Epidermal melanocyte (primary cell): Measurements from ENCODE around the gene PHOX2A.
"Not testable (repeated sequence)": the region's sequence is repeated elsewhere in the genome, so short reads cannot be mapped to it uniquely, and the experiment has no call there.

Experiments used
- DNase-seq: peaks from one replicate; pipeline ENCODE4 v3.0.0; 2011; ENCODE audit warnings: low spot score; ENCODE audit not compliant: insufficient read length

The PHOX2A gene

DNA sequence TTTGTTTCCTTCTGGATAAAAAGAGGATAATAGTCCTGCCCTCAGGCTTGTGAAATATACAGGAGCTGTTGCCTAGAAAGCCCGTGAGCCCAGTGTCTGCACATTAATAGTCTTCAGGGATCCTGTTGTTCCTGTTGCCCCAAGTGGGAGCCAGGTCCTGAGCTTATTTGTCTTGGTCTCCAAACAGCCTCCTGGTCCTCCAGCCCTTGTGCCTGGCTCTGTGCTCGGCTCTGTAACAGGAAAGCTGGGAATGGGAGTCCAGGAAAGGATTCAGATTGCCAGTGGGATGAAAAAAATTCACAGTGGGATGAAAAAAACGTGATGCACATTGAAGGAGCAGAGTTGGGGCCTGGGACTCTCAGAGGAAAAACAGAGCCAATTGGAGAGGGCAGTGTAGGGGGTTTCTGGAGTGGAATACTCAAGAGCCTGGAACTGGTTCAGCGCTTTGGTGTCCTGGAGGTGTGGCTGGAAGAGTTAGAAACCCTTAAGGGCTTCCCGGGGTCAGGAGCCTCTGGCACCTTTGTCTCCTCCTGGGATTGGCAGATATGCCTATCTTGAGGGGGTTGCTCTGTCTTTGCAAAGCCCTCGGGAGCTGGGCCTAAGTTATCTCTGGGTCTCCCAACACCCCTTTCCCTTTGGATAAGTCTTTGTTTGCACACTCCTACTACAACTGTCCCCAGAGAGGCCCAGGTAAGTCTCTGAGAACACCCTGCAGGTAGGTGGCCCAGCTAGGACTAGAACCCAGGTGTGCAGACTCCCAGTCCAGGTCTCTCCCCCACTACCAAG, 21.7 kb downstream of the PHOX2A start:
- no peak for DNase-seq

DNA sequence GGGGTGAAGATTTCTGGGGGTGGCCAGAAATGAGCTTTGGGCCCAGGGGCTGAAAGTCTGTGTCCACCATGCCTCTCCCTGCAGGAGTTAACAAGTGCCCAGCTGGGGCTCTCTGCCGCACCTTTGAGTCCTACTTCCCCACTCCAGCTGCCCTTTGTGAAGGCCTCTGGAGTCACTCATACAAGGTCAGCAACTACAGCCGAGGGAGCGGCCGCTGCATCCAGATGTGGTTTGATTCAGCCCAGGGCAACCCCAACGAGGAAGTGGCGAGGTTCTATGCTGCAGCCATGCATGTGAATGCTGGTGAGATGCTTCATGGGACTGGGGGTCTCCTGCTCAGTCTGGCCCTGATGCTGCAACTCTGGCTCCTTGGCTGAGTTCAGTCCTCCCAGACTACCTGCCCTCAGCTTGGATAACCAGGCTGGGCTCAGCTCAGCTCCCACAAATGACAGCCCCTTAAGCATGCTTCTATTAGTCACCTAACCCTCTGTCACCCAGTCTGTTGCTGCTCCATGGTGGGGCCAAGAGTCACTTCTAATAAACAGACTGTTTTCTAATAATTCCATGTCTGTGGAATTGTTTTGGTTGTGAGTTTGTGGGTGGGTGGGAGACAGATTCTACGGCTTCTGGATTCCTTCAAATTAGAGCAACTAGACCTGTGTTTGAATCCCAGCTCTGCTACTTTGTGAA, 22.4 kb downstream of the PHOX2A start:
- DNase-seq: no peak

DNA sequence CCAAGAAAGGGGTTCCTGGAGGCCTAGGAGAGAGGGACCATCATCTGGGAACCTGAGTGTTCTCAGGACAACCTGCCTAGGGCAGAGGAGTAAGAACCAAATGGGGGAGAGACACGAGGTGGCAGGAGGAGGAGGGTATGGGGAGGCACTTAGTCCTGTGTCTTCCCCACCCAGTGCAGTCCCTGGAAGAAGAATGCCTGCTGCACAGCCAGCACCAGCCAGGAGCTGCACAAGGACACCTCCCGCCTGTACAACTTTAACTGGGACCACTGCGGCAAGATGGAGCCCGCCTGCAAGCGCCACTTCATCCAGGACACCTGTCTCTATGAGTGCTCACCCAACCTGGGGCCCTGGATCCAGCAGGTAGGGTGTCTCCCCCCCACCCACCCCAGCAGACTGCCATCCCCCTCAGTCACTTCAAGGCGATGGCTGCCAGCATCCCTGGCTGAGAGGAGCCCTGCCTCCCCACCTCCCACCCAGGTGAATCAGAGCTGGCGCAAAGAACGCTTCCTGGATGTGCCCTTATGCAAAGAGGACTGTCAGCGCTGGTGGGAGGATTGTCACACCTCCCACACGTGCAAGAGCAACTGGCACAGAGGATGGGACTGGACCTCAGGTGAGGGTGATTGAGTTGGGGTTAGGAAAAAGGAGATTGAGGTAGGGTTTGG, 23.1 kb downstream of the PHOX2A start:
- DNase-seq: no peak

DNA sequence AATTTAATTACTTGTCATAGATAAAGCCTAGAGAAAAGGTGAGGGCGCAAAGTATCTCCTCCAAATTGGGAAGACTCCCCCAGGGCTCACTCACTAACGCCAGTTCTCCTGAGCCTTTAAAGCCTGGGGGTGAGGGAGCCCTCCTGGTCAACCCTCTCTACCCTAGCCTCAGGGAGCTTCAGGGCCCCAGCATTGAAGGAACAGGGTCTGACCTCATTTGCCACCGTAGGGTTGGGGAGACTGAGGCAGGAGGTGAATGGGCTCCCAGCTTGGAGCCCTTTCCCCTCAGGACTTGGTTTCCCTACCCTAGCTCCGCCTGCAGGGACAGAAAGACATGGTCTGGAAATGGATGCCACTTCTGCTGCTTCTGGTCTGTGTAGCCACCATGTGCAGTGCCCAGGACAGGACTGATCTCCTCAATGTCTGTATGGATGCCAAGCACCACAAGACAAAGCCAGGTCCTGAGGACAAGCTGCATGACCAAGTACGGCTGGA, 25.7 kb downstream of the PHOX2A start:
- no peak for DNase-seq

DNA sequence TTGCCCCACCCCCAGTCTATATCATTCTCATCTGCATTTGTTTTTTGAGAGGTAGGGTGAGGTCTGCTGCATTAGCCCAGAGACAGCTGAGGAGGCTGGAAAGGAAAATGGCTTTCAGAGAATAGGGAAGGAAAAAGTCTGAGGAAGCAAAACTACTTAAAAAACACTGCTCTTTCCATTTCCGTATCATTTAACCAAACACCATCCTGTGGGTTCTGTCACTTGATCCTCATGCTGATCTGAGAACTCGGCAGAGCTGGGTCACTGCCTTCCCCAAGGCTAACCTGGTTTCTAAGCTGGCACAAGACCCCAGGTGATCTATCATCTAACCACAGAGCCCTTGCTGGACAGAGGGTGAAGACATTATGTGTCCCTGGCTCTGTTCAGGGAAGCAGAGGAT, 26.1 kb downstream of the PHOX2A start:
- no peak for DNase-seq

DNA sequence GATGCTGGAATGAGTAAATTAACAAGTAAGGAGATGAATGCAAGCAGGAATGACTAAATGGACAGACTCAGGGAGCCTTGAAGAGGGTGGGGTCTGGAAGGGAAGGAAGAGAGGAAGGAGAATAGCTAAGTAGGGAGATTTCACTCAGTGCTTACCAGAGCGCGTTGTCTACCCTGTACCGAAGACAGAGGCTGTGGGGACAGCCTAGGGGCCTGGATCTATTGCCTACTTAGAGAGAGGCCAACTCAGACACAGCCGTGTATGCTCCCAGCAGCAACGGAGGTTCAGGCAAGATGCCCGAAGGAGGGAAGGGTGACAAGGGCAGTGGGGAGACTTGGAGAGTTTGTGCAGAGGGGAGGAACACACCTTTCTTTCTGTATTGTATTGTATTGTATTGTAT, 27.3 kb downstream of the PHOX2A start, which contains the start of gene FOLR2:
Gene FOLR2 (plus strand): TSS at position 157 of the 400 bp plus-strand sequence. CDS start 1,791 bp downstream, outside the sequence.
- no peak for DNase-seq

DNA sequence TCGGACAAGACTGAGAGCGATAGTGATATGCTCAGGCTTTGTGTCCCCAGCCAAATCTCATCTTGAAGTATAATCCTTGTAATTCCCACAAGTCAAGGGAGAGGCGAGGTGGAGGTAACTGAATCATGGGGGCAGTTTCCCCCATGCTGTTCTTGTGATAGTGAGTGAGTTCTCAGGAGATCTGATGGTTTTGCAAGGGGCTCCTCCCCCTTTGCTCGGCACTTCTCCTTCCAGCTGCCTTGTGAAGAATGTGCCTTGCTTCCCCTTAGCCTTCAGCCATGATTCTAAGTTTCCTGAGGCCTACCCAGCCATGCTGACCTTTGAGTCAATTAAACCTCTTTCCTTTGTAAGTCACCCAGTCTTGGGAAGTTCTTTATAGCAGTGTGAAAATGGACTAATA, 34.9 kb downstream of the PHOX2A start:
- no peak for DNase-seq

DNA sequence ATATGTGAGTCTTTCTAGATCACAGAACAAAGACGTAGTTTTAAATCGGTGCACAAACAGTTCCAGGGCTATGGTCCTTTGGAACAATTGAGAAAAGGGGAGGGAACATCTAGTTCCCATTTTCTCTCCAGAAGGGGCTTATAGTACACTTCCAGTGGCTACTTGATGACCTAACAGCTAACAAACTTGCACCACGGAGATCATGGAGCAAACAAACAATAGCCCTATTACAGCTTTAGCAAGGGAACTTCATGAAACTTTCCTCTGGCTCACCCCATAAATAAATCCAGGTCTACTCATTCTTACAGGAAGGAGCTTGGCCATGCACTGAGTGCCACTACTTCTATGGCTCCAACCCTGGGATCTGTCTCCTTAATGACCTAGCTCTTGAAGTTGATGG, 35.7 kb downstream of the PHOX2A start:
- DNase-seq: no peak

DNA sequence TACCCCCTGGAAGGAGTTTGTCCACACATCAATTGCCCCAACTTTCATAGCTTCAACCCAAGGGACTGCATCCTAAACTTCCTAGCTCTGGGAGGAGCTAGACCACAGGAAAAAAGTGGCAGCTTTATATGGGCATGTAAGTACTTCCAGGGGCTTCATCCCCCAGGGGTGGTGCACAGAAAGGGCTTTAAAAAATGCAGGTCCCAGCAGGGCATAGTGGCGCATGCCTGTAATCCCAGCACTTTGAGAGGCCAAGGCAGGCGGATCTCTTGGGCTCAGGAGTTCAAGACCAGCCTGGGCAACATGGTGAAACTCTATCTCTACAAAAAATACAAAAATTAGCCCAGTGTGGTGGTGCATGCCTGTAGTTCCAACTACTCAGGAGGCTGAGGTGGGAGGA, 37.2 kb downstream of the PHOX2A start:
- DNase-seq: not testable (repeated sequence)

DNA sequence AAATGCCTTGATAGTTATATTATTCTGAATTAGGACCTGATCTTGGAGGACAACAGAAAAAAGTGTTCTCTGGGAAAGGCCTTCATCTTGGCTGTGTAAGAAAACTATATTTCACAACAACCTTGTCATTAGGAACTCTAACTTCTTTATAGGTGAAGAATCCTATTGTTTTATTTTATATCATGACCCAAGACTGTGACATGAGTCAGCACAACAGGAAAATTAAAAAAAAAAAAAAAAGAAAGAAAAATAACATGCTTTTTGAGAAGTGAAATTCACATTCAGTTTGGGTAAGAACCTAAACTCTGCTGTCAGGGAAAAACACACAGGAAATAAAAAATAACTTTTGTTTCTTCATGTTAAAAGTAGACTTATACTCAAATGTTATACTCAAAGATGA, 39.1 kb downstream of the PHOX2A start:
- no peak for DNase-seq

DNA sequence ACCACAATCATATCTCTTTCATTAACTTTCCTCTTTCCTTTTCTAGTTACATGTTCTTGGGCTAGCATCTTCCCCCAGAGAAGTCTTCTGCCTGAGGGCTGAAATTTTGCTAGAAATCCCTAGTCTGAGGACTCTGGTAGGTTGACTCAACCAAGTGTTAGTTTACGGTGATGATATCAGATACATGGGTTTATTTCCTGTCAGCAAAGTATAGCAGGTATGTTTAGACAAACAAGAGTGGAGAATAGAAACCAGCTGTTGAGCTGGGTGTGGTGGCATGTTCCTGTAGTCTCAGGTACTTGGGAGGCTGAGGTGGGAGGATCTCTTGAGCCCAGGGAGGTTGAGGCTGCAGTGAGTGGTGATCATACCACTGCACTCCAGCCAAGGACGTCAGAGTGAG, 40.8 kb downstream of the PHOX2A start:
- DNase-seq: no peak

DNA sequence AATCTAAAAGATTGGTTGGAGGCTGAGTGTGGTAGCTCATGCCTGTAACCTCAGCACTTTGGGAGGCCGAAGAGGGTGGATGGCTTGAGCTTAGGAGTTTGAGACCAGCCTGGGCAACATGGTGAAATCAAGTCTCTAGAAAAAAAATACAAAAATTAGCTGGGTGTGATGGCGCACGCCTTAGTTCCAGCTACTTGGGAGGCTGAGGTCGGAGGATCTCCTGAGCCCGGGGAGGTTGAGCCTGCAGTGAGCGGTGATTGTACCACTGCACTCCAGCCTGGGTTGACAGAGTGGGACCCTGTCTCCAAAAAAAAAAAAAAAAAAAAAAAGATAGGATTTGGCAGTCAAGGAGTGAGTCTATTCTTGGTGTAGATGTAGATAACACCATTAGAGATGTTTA, 41.4 kb downstream of the PHOX2A start:
- no peak for DNase-seq

DNA sequence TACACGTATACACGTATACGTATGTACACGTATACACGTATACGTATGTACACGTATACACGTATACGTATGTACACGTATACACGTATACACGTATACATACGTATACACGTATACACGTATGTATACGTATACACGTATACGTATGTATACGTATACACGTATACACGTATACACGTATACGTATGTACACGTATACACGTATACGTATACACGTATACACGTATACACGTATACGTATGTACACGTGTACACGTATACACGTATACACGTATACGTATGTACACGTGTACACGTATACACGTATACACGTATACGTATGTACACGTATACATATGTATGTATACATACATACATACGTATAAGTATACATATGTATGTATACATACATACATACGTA, 42.5 kb downstream of the PHOX2A start:
- DNase-seq: not testable (repeated sequence)

DNA sequence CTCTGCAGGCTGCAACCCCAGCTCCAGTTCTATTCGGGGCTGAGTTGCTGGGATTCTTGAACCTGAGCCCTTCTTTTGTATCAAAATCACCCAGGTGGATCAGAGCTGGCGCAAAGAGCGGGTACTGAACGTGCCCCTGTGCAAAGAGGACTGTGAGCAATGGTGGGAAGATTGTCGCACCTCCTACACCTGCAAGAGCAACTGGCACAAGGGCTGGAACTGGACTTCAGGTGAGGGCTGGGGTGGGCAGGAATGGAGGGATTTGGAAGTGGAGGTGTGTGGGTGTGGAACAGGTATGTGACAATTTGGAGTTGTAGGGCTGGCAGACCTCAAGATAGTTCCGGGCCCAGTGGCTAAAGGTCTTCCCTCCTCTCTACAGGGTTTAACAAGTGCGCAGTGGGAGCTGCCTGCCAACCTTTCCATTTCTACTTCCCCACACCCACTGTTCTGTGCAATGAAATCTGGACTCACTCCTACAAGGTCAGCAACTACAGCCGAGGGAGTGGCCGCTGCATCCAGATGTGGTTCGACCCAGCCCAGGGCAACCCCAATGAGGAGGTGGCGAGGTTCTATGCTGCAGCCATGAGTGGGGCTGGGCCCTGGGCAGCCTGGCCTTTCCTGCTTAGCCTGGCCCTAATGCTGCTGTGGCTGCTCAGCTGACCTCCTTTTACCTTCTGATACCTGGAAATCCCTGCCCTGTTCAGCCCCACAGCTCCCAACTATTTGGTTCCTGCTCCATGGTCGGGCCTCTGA, 48.3 kb downstream of the PHOX2A start:
- no peak for DNase-seq

DNA sequence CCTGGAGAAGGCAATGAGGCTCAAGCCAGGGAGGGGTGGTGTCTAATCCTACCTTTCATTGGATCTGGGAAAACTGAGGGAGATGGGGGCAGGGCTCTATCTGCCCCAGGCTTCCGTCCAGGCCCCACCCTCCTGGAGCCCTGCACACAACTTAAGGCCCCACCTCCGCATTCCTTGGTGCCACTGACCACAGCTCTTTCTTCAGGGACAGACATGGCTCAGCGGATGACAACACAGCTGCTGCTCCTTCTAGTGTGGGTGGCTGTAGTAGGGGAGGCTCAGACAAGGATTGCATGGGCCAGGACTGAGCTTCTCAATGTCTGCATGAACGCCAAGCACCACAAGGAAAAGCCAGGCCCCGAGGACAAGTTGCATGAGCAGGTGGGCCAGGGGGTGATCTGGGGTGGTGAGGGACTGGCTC, 52.0 kb downstream of the PHOX2A start, which contains the start of gene FOLR1:
Gene FOLR1 (plus strand): TSS at position 180 of the 421 bp plus-strand sequence. CDS start 34 bp downstream, at position 214.
- no peak for DNase-seq

DNA sequence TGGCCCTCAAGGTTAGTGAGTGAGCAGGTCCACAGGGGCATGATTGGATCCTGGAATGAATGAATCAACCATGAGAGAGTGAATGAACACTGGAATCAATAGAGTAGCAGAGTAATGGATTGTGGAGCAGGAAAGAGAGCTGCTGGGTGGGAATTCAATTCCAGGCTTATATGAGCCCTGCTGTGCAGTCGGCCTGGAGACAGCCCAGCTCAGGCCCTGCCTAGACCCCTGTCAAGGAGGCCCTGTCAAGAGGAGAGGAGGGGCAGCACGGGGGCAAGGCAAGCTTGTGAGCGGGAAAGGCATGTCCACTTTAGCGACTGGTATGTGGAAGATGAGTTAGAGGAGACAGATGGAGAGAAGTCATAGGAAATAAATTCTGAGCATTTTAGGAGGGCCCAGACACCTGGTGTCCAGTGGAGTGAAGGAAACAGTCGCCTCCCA, 53.3 kb downstream of the PHOX2A start:
- no peak for DNase-seq

DNA sequence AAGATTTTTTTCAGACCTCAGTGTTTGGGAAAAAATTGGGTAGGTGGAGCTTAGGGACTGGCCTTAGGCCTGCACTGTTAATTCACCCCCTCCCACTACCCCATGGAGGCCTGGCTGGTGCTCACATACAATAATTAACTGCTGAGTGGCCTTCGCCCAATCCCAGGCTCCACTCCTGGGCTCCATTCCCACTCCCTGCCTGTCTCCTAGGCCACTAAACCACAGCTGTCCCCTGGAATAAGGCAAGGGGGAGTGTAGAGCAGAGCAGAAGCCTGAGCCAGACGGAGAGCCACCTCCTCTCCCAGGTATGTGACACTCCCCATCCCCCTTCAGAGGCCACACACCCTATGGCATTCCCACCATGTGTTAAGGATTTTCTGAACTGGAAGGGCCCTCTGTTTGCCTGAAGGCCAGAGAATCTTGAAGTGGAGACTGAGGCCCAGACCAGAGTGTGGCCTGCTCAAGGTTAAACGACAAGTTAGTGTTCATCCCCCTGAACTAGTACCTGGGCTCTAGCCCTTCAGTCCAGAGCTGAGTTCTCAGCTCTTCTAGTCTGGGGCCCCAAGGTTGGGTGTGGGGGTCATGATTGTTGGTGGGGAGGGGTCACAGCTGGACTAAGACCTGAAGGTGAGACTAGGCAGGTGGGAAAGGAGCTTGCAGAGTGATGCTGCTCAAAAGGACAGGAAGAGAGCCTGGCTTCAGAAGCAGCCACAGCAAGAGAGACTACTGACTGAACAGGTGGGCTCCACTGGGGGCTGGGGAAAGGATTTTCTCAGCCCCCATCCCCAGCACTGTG, 54.3 kb downstream of the PHOX2A start:
- DNase-seq: no peak
